PC-3 (cell line): ENCODE results near the gene COL4A1. TPM values are rescaled to one million over a fixed set of nuclear protein-coding genes. Genes with fewer than 3 reads are reported as not detected.

Source experiments
- ATAC-seq: fragments of 200-7000 bp; cut with Tn5 transposase; 2 replicates; pipeline ENCODE4 v1.9.1; 2020; ENCODE audit warnings: mild to moderate bottlenecking, moderate library complexity
- BruUV-seq: library from RNA; stranded (reverse); fragments of 400-500 nt; replicated peaks from 2 replicates; lab custom pipeline; 2021; lab: Mats Ljungman, UMichigan
- CTCF ChIA-PET: fragments of 300-600 bp; sonication (Branson Sonifier 250); formaldehyde crosslinking; loops from one replicate; lab custom pipeline; 2022; ENCODE audit warnings: antibody characterized with exemption; lab: Charles Lee
- POLR2A ChIA-PET: fragments of 300-600 bp; sonication (Branson Sonifier 250); formaldehyde crosslinking; loops from one replicate; lab custom pipeline; 2022; ENCODE audit warnings: antibody characterized with exemption; ENCODE audit not compliant: unreplicated experiment; lab: Charles Lee
- DNase-seq: peaks from one replicate; pipeline ENCODE4 v3.0.0-alpha.2; 2015
- H2AFZ ChIP-seq: fragments of 300-600 bp; sonication (generic); 2 replicates; pipeline ENCODE4 v1.6.0; 2016; ENCODE audit warnings: antibody characterized with exemption, low read length
- H3F3A ChIP-seq: fragments of 300-600 bp; sonication (generic); one replicate; pipeline ENCODE4 v1.6.0; 2017; ENCODE audit warnings: antibody characterized with exemption, low read length, control low read depth, mild to moderate bottlenecking; ENCODE audit not compliant: unreplicated experiment
- H3K27ac ChIP-seq: fragments of 300-600 bp; sonication (generic); 2 replicates; pipeline ENCODE4 v1.5.1; 2016; ENCODE audit warnings: mild to moderate bottlenecking, low read length
- H3K27me3 ChIP-seq: fragments of 300-600 bp; sonication (generic); 2 replicates; pipeline ENCODE4 v1.6.1; 2016; ENCODE audit warnings: low read length, mixed read lengths
- H3K36me3 ChIP-seq: fragments of 300-600 bp; sonication (generic); 2 replicates; pipeline ENCODE4 v1.6.1; 2016; ENCODE audit warnings: low read depth, mixed run types, low read length, mixed read lengths
- H3K4me1 ChIP-seq: fragments of 300-600 bp; sonication (generic); 2 replicates; pipeline ENCODE4 v1.5.1; 2016; ENCODE audit warnings: low read length; ENCODE audit not compliant: insufficient read depth
- H3K4me2 ChIP-seq: fragments of 300-600 bp; sonication (generic); 2 replicates; pipeline ENCODE4 v1.6.0; 2016; ENCODE audit warnings: low read length
- H3K4me3 ChIP-seq: fragments of 300-600 bp; sonication (generic); 2 replicates; pipeline ENCODE4 v1.5.1; 2016; ENCODE audit warnings: mild to moderate bottlenecking, low read length, mixed read lengths
- H3K79me2 ChIP-seq: fragments of 300-600 bp; sonication (generic); 2 replicates; pipeline ENCODE4 v1.6.1; 2017; ENCODE audit warnings: low read length, mixed read lengths
- H3K9ac ChIP-seq: fragments of 300-600 bp; sonication (generic); 2 replicates; pipeline ENCODE4 v1.6.0; 2016; ENCODE audit warnings: mild to moderate bottlenecking, low read length
- H3K9me2 ChIP-seq: fragments of 300-600 bp; sonication (generic); replicated peaks from 2 replicates; pipeline ENCODE4 v1.6.1; 2016; ENCODE audit warnings: mixed run types, low read length, mixed read lengths
- H3K9me3 ChIP-seq: fragments of 300-600 bp; sonication (generic); 2 replicates; pipeline ENCODE4 v1.6.1; 2016; ENCODE audit warnings: low read length, mixed read lengths
- H4K20me1 ChIP-seq: fragments of 300-600 bp; sonication (generic); 2 replicates; pipeline ENCODE4 v1.6.1; 2016; ENCODE audit warnings: low read length, mixed read lengths
- EZH2 ChIP-seq: fragments of 300-600 bp; sonication (generic); IDR thresholded peaks from one replicate; pipeline ENCODE4 v1.6.1; 2017; ENCODE audit warnings: antibody characterized with exemption, mild to moderate bottlenecking, low read length; ENCODE audit not compliant: unreplicated experiment
- EZH2phosphoT487 ChIP-seq: fragments of 300-600 bp; sonication (generic); IDR thresholded peaks from 2 replicates; pipeline ENCODE4 v1.6.1; 2018; ENCODE audit warnings: mild to moderate bottlenecking, antibody characterized with exemption, low read length, borderline replicate concordance
- intact Hi-C: fragments of 100-400 bp; cut with micrococcal nuclease; formaldehyde crosslinking; loops from 2 replicates; pipeline ENCODE4 v1.9.0; 2023
- total RNA-seq: library from RNA; depleted of rRNA; stranded (reverse); fragments of >200 nt; gene quantifications from 2 replicates; pipeline ENCODE4 v1.2.3, GENCODE V29; 2014
- TF ChIP-seq, protein P1 (sequence below): fragments of 300-600 bp; sonication (generic); conservative IDR thresholded peaks from 2 replicates; pipeline ENCODE4 v1.5.1; 2017; ENCODE audit warnings: antibody characterized with exemption, low read depth, mild to moderate bottlenecking, low read length

Gene COL4A1
- total RNA-seq, 1 experiment from 2014 or later = 48.7 TPM

DNA sequence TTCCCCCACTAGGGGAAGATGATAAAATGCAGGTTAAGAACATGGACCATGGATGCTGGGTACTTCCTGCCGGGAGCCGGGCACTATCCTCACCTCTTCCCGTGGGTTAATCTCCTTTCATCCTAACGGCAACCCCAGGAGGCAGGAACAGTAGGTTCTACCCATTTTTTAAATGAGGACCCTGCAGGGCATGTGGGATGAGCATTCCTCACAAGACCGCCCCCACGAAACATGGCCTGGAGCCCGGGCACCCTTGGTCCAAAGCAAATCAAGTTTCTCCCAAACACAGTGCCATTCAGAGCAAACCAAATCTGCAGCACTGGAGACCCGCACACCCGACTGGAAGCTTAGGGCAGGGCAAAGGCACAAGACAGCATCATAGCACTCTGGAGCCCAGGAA, 35.5 kb upstream of the COL4A1 start:
- Histone ChIP-seq H3K79me2 (peaks cover 43% of the 10 kb centered on the region), H3K4me1 (peaks cover 49% of the 10 kb centered on the region), H3F3A (peaks cover 4% of the 10 kb centered on the region), H3K4me2 (peak overlapping the region; percentile 77), H3K9me3 (no peaks in the 10 kb centered on the region), H3K36me3 (no peaks in the 10 kb centered on the region), H4K20me1 (no peaks in the 10 kb centered on the region), H2AFZ (no peak overlapping the region), H3K27ac (peak overlapping the region; percentile 63), H3K9ac (no peak overlapping the region), H3K9me2 (no peaks in the 10 kb centered on the region), H3K27me3 (no peaks in the 10 kb centered on the region), H3K4me3 (no peak overlapping the region)
- POLR2A ChIA-PET = no interaction called here
- no peak for ATAC-seq
- no TSS peak for BruUV-seq
- no peak for DNase-seq
- intact Hi-C loops = no loop called here
- TF ChIP-seq, protein P1, sequence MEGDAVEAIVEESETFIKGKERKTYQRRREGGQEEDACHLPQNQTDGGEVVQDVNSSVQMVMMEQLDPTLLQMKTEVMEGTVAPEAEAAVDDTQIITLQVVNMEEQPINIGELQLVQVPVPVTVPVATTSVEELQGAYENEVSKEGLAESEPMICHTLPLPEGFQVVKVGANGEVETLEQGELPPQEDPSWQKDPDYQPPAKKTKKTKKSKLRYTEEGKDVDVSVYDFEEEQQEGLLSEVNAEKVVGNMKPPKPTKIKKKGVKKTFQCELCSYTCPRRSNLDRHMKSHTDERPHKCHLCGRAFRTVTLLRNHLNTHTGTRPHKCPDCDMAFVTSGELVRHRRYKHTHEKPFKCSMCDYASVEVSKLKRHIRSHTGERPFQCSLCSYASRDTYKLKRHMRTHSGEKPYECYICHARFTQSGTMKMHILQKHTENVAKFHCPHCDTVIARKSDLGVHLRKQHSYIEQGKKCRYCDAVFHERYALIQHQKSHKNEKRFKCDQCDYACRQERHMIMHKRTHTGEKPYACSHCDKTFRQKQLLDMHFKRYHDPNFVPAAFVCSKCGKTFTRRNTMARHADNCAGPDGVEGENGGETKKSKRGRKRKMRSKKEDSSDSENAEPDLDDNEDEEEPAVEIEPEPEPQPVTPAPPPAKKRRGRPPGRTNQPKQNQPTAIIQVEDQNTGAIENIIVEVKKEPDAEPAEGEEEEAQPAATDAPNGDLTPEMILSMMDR = no peak
- TF ChIP-seq EZH2 = no peak
- TF ChIP-seq EZH2phosphoT487 = no peak
- CTCF ChIA-PET = no interaction called here

DNA sequence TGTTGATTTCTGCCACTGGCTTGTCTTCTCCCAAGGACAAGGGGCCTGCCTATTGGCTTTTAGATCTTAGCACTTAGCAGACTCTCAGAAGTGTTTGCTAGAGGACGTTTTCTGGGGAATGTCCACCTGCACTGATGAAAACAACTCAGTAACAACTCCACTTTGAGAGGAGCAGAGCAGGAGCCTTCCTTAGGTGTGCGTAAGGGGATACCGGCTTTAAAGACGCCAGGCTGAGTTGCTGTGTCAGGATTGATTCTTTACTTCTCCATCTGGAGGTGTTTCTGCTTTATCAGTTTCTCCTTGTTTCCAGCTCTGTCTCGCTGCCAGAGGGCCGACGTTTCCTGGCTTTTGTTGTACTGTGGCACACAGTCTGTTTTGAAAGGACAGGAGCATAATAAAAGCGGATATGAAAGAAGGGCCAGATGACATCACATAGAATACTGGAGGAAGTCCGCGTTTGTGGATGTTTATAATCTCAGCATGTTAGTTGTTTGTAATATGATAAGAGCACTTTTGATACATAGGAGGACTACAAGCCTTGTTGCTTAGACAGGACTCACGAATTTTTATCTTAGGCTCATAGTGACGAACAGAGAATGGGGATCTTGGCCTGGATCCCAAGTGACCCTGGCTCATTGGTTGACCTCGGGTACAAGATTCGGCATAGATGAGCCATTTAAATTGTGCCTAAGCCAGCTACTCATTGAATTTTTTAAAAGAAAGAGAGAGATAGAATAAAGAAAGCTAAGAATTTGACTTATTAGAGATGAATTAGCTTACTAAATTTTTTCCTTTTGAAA, 34.7 kb upstream of the COL4A1 start:
- POLR2A ChIA-PET = no interaction called here

More for the DNA sequence above, 34.7 kb upstream of the COL4A1 start:
- Histone ChIP-seq H3K79me2 (peaks cover 43% of the 10 kb centered on the region), H2AFZ (no peak overlapping the region), H3K9me2 (no peaks in the 10 kb centered on the region), H3K9ac (no peak overlapping the region), H3K27me3 (no peaks in the 10 kb centered on the region), H3K9me3 (no peaks in the 10 kb centered on the region), H3K36me3 (no peaks in the 10 kb centered on the region), H4K20me1 (no peaks in the 10 kb centered on the region), H3K27ac (no peak overlapping the region), H3K4me1 (peaks cover 42% of the 10 kb centered on the region), H3F3A (no peaks in the 10 kb centered on the region), H3K4me2 (no peak overlapping the region), H3K4me3 (no peak overlapping the region)
- ATAC-seq (no peak), DNase-seq (no peak)
- no peak for TF ChIP-seq EZH2
- TF ChIP-seq EZH2phosphoT487 = no peak
- TF ChIP-seq, protein P1 = no peak
- BruUV-seq = no TSS peak
- CTCF ChIA-PET = no interaction called here
- intact Hi-C loops = no loop called here
